H1 (cell line): Measurements from ENCODE around the gene H2AZ2. TPM values are rescaled to one million over a fixed set of nuclear protein-coding genes. Genes with fewer than 3 reads are reported as not detected.

Source experiments
- CTCF ChIA-PET: fragments of 300-600 bp; sonication (Branson Sonifier 250); formaldehyde crosslinking; loops from one replicate; lab custom pipeline; 2021; ENCODE audit not compliant: partially characterized antibody; lab: Charles Lee
- POLR2A ChIA-PET: fragments of 300-600 bp; sonication (Branson Sonifier 250); formaldehyde crosslinking; loops from one replicate; lab custom pipeline; 2021; ENCODE audit warnings: inconsistent platforms; ENCODE audit not compliant: partially characterized antibody; lab: Charles Lee
- DNase-seq, 2 experiments: peaks; one replicate each; pipeline versions ENCODE4 v3.0.0 to v3.0.0-alpha.2; 2010 to 2022; ENCODE audit warnings: low spot score in 2 of 2, low read depth in 1 of 2, mixed read lengths in 1 of 2
- FAIRE-seq: peaks from 2 replicates; lab custom pipeline; 2011; peaks lifted over from hg19 to GRCh38; lab: Jason Lieb, UNC
- H2AFZ ChIP-seq: 2 replicates; pipeline ENCODE4 v1.8.1; 2012; ENCODE audit warnings: low read length, inconsistent platforms
- H2AK5ac ChIP-seq: 2 replicates; pipeline ENCODE4 v1.6.1; 2013; ENCODE audit warnings: low read depth, low read length
- H2BK120ac ChIP-seq: replicated peaks from 2 replicates; pipeline ENCODE3; 2013; ENCODE audit warnings: low read depth, low read length, inconsistent platforms
- H2BK12ac ChIP-seq: 2 replicates; pipeline ENCODE4 v1.6.1; 2013; ENCODE audit warnings: low read depth, low read length
- H2BK15ac ChIP-seq: 2 replicates; pipeline ENCODE4 v1.6.1; 2013; ENCODE audit warnings: low read length
- H2BK20ac ChIP-seq: 2 replicates; pipeline ENCODE4 v1.6.1; 2013; ENCODE audit warnings: low read length
- H2BK5ac ChIP-seq: 2 replicates; pipeline ENCODE4 v1.6.1; 2013; ENCODE audit warnings: low read depth, low read length
- H3K14ac ChIP-seq: 2 replicates; pipeline ENCODE4 v1.6.1; 2013; ENCODE audit warnings: inconsistent platforms; ENCODE audit not compliant: insufficient read length
- H3K18ac ChIP-seq: 2 replicates; pipeline ENCODE4 v1.6.1; 2013; ENCODE audit warnings: low read length; ENCODE audit errors: extremely low read depth
- H3K23ac ChIP-seq: 2 replicates; pipeline ENCODE4 v1.6.1; 2013; ENCODE audit warnings: inconsistent platforms; ENCODE audit not compliant: insufficient read length
- H3K23me2 ChIP-seq: 2 replicates; pipeline ENCODE4 v1.6.1; 2013; ENCODE audit warnings: low read depth, low read length
- H3K27ac ChIP-seq: 2 replicates; pipeline ENCODE4 v1.6.1; 2011; ENCODE audit warnings: low read depth, low read length, inconsistent platforms
- H3K27me3 ChIP-seq, 4 experiments: replicated peaks in 1 of 4; 1 replicate in 1 of 4; 2 replicates in 3 of 4; pipeline versions ENCODE4 v1.6.1 to v1.8.1; 2011 to 2013; ENCODE audit warnings: low read length in 3 of 4, mild to moderate bottlenecking in 3 of 4, inconsistent platforms in 2 of 4, mixed read lengths in 2 of 4, moderate library complexity in 1 of 4; ENCODE audit not compliant: control insufficient read depth in 3 of 4, insufficient read depth in 3 of 4; ENCODE audit errors: extremely low read depth in 1 of 4
- H3K36me3 ChIP-seq, 4 experiments: 2 replicates each; pipeline versions ENCODE4 v1.6.1 to v1.8.1; 2011 to 2013; ENCODE audit warnings: mild to moderate bottlenecking in 4 of 4, low read length in 3 of 4, moderate library complexity in 2 of 4, control low read depth in 1 of 4, inconsistent platforms in 1 of 4; ENCODE audit not compliant: insufficient read depth in 4 of 4, control insufficient read depth in 2 of 4
- H3K4ac ChIP-seq: replicated peaks from 2 replicates; pipeline ENCODE3; 2013; ENCODE audit warnings: low read length, low read depth, mixed read lengths, inconsistent platforms; ENCODE audit not compliant: insufficient read length
- H3K4me1 ChIP-seq, 4 experiments: replicated peaks in 1 of 4; 1 replicate in 1 of 4; 2 replicates in 3 of 4; pipeline versions ENCODE4 v1.6.1 to v1.8.1; 2011 to 2013; ENCODE audit warnings: low read length in 3 of 4, inconsistent platforms in 2 of 4, mixed read lengths in 1 of 4; ENCODE audit not compliant: insufficient read depth in 4 of 4, control insufficient read depth in 3 of 4
- H3K4me2 ChIP-seq, 2 experiments: 2 replicates each; pipeline versions ENCODE4 v1.6.1 to v1.8.1; 2011 to 2013; ENCODE audit warnings: low read depth in 2 of 2, low read length in 2 of 2, control low read depth in 1 of 2, inconsistent platforms in 1 of 2, mild to moderate bottlenecking in 1 of 2; ENCODE audit not compliant: insufficient read depth in 1 of 2
- H3K4me3 ChIP-seq, 4 experiments: fragments of 200-600, 300-600 bp in 1 of 4; sonication (generic), shearing (Covaris generic), sonication (Bioruptor Twin) in 1 of 4; 2 replicates each; pipeline versions ENCODE4 v1.5.1 to v1.8.1; 2011 to 2016; ENCODE audit warnings: low read length in 4 of 4, low read depth in 3 of 4, control low read depth in 2 of 4, inconsistent platforms in 2 of 4, mild to moderate bottlenecking in 2 of 4, mixed read lengths in 1 of 4, moderate library complexity in 1 of 4; ENCODE audit not compliant: insufficient read depth in 2 of 4; ENCODE audit errors: extremely low read depth in 1 of 4
- H3K56ac ChIP-seq: replicated peaks from 2 replicates; pipeline ENCODE3; 2013; ENCODE audit warnings: low read depth, mild to moderate bottlenecking, mixed read lengths, low read length, inconsistent platforms; ENCODE audit not compliant: insufficient read length
- H3K79me1 ChIP-seq: 2 replicates; pipeline ENCODE4 v1.6.1; 2013; ENCODE audit warnings: low read depth, low read length, control low read depth
- H3K79me2 ChIP-seq, 2 experiments: 2 replicates each; pipeline versions ENCODE4 v1.6.1 to v1.8.1; 2012 to 2013; ENCODE audit warnings: low read length in 2 of 2, mild to moderate bottlenecking in 2 of 2, inconsistent platforms in 1 of 2; ENCODE audit not compliant: insufficient read depth in 2 of 2, control insufficient read depth in 1 of 2
- H3K9ac ChIP-seq, 4 experiments: replicated peaks in 1 of 4; 1 replicate in 1 of 4; 2 replicates in 3 of 4; pipeline versions ENCODE4 v1.6.1 to v1.8.1; 2011 to 2013; ENCODE audit warnings: low read depth in 3 of 4, low read length in 3 of 4, control low read depth in 2 of 4, mild to moderate bottlenecking in 2 of 4, moderate library complexity in 2 of 4, inconsistent platforms in 1 of 4; ENCODE audit errors: extremely low read depth in 1 of 4
- H3K9me3 ChIP-seq, 2 experiments: 2 replicates each; pipeline versions ENCODE4 v1.6.1 to v1.8.1; 2012 to 2013; ENCODE audit warnings: mild to moderate bottlenecking in 2 of 2, moderate library complexity in 2 of 2, control low read depth in 1 of 2, inconsistent platforms in 1 of 2, low read depth in 1 of 2, low read length in 1 of 2, mixed read lengths in 1 of 2; ENCODE audit not compliant: insufficient read depth in 2 of 2
- H4K20me1 ChIP-seq, 2 experiments: replicated peaks in 1 of 2; 2 replicates each; pipeline versions ENCODE3 to v1.8.1; 2011 to 2013; ENCODE audit warnings: inconsistent platforms in 2 of 2, low read length in 2 of 2, mild to moderate bottlenecking in 1 of 2; ENCODE audit not compliant: insufficient read depth in 2 of 2, control insufficient read depth in 1 of 2
- H4K5ac ChIP-seq: 2 replicates; pipeline ENCODE4 v1.6.1; 2013; ENCODE audit warnings: low read length, low read depth, mixed read lengths, inconsistent platforms; ENCODE audit not compliant: insufficient read length
- H4K8ac ChIP-seq: 2 replicates; pipeline ENCODE4 v1.8.0; 2013; ENCODE audit warnings: mild to moderate bottlenecking, moderate library complexity, low read length, inconsistent platforms; ENCODE audit not compliant: insufficient read depth; ENCODE audit errors: extremely low read depth
- H4K91ac ChIP-seq: replicated peaks from 2 replicates; pipeline ENCODE3; 2013; ENCODE audit warnings: low read length, mixed read lengths, inconsistent platforms; ENCODE audit not compliant: insufficient read length
- CBX8 ChIP-seq: fragments of 300-800, 300-1000 bp; sonication (generic); IDR thresholded peaks from 2 replicates; pipeline ENCODE4 v1.7.1; 2016; ENCODE audit warnings: low read depth, low read length, borderline replicate concordance
- CTBP2 ChIP-seq: IDR thresholded peaks from 2 replicates; pipeline ENCODE4 v1.7.0; 2011; ENCODE audit warnings: borderline replicate concordance, mild to moderate bottlenecking, moderate library complexity, mixed read lengths, low read length; ENCODE audit not compliant: insufficient read depth, insufficient read length
- EZH2 ChIP-seq: fragments of 200-600 bp; sonication (generic); IDR thresholded peaks from 2 replicates; pipeline ENCODE4 v1.7.1; 2012; ENCODE audit warnings: low read depth, mild to moderate bottlenecking, moderate library complexity, low read length, inconsistent platforms; ENCODE audit not compliant: severe bottlenecking
- FOSL1 ChIP-seq: IDR thresholded peaks from 2 replicates; pipeline ENCODE4 v1.6.1; 2011; ENCODE audit warnings: mild to moderate bottlenecking, low read depth, low read length, moderate library complexity; ENCODE audit not compliant: insufficient read depth
- POLR2A ChIP-seq, 2 experiments: IDR thresholded peaks; 1 replicate in 1 of 2; 2 replicates in 1 of 2; pipeline ENCODE4 v1.6.1; 2011; ENCODE audit warnings: low read depth in 2 of 2, low read length in 2 of 2, mild to moderate bottlenecking in 2 of 2; ENCODE audit errors: control extremely low read depth in 1 of 2
- RNF2 ChIP-seq: fragments of 200-900, 300-1000 bp; sonication (generic); IDR thresholded peaks from 2 replicates; pipeline ENCODE4 v1.7.1; 2016; ENCODE audit warnings: borderline replicate concordance, low read depth, mild to moderate bottlenecking, antibody characterized with exemption, low read length; ENCODE audit not compliant: poor library complexity, severe bottlenecking; ENCODE audit errors: missing control alignments
- SIRT6 ChIP-seq: IDR thresholded peaks from one replicate; pipeline ENCODE4 v1.7.1; 2012; ENCODE audit warnings: low read length, inconsistent platforms
- SUZ12 ChIP-seq: fragments of 200-600 bp; sonication (generic); IDR thresholded peaks from 2 replicates; pipeline ENCODE4 v1.6.1; 2012; ENCODE audit warnings: mild to moderate bottlenecking, inconsistent platforms, low read length, moderate library complexity, mixed read lengths
- ZNF274 ChIP-seq: IDR thresholded peaks from 2 replicates; pipeline ENCODE4 v1.7.0; 2012; ENCODE audit warnings: low read length, borderline replicate concordance; ENCODE audit errors: extremely low read depth
- WGBS, 2 experiments: shearing (Covaris generic) in 1 of 2; methylation state at CpG; one replicate each; pipeline versions ENCODE4 v1.1.6 to v1.1.7; 2013 to 2015; ENCODE audit warnings: low lambda C conversion rate in 2 of 2, mixed read lengths in 2 of 2, inconsistent platforms in 1 of 2, low coverage in 1 of 2, missing lambda C conversion rate in 1 of 2; ENCODE audit not compliant: insufficient replicate concordance in 2 of 2, insufficient coverage in 1 of 2, insufficient read length in 1 of 2; ENCODE audit errors: extremely low coverage in 1 of 2, missing lambda C conversion rate in 1 of 2; 5-methylcytosine and 5-hydroxymethylcytosine counted together
- polyA plus RNA-seq, 7 experiments: library from polyadenylated mRNA; depleted of rRNA in 3 of 7; stranded (reverse) in 5 of 7; unstranded in 2 of 7; fragments of >200 nt in 5 of 7; fragments of 200-250 nt in 2 of 7; gene quantifications; 1 replicate in 5 of 7; 2 replicates in 1 of 7; 4 replicates in 1 of 7; pipeline versions ENCODE4 v1.2.1 to v1.2.3, GENCODE V29; 2011 to 2013; ENCODE audit warnings: missing spikeins in 2 of 7, mixed read lengths in 2 of 7
- total RNA-seq: library from RNA; stranded (reverse); fragmentation: NEBNext Ultra II Directional; extraction: Animal tissue kit (Norgen Biotek cat#: 25700); gene quantifications from 2 replicates; pipeline ENCODE4 v1.2.1, GENCODE V29; 2021

Gene H2AZ2
- total and polyA plus RNA-seq, 2 of the 8 experiments (the other 6 are each of a cell fraction or from before 2014, with no cell fraction given): 168 to 187 TPM

GRCh38 chr7:44884621-44885393, 36.9 kb upstream of the H2AZ2 start:
- H2BK120ac ChIP-seq: no peak overlapping the region
- H2BK5ac ChIP-seq: no peak overlapping the region
- H3K56ac ChIP-seq: peak overlapping the region; percentile 35
- no peak overlapping the region for H4K5ac ChIP-seq
- ChIA-PET CTCF (interaction anchor here (0.7 to 1.4 kb wide), 6 partner anchors 12 to 117 kb away, joined by 3 to 5 read pairs (median 3); no protein-coding TSS in a partner anchor), POLR2A (interaction anchor here (0.8 to 3.4 kb wide), 25 partner anchors 8 to 316 kb away, joined by 3 to 53 read pairs (median 4); partner anchors contain the start of genes H2AZ2 and TBRG4)
- no peaks in the 10 kb centered on the region for H3K9me3 ChIP-seq
- no peak overlapping the region for H3K23ac ChIP-seq
- peaks cover 5% of the 10 kb centered on the region; the same call in 1 of the 2 replicates for H3K23me2 ChIP-seq
- H3K9ac ChIP-seq: peak overlapping the region; percentile 81 to 93 (median 88)
- no peak overlapping the region for H3K14ac ChIP-seq
- peak overlapping the region; percentile 97 for H4K8ac ChIP-seq
- H3K27me3 ChIP-seq: no peaks in the 10 kb centered on the region
- peaks cover 0 to 21% (median 2%) of the 10 kb centered on the region in 4 experiments; a peak in 3 of 8 replicates for H3K36me3 ChIP-seq
- H3K4me3 ChIP-seq: peak overlapping the region; percentile 67 to 84 (median 74)
- no peak overlapping the region for H2AK5ac ChIP-seq
- H4K20me1 ChIP-seq: peaks cover 2 to 11% of the 10 kb centered on the region in 2 experiments
- peaks cover 9% of the 10 kb centered on the region; the same call in 1 of the 2 replicates for H3K79me1 ChIP-seq
- H2BK12ac ChIP-seq: no peak overlapping the region
- no peak overlapping the region for H3K4ac ChIP-seq
- no peak overlapping the region for H2AFZ ChIP-seq
- DNase-seq: peak in 1 of 2 experiments; percentile 68
- no peak for FAIRE-seq
- H2BK20ac ChIP-seq: no peak overlapping the region
- peaks cover 1 to 11% (median 5%) of the 10 kb centered on the region in 4 experiments; a peak in 5 of 7 replicates for H3K4me1 ChIP-seq
- peaks cover 15 to 49% of the 10 kb centered on the region in 2 experiments for H3K79me2 ChIP-seq
- WGBS, 2 experiments: 3% methylated on average over 74 of the region's 107 CpGs; no CpG with 5 or more reads in 1 of the 2 experiments
- H4K91ac ChIP-seq: no peak overlapping the region
- no peak overlapping the region for H3K18ac ChIP-seq
- H3K27ac ChIP-seq: peak overlapping the region; percentile 82
- H2BK15ac ChIP-seq: no peak overlapping the region
- peak overlapping the region; percentile 91 to 98 for H3K4me2 ChIP-seq
- TF ChIP-seq RNF2 (no peak), ZNF274 (no peak), POLR2A (IDR thresholded peaks at IDR 0.05; ENCODE audit: control extremely low read depth in 1 of 2, low read depth in 2 of 2, low read length in 2 of 2) (no peak), CBX8 (no peak), EZH2 (no peak), SIRT6 (no peak), SUZ12 (no peak), CTBP2 (no peak), FOSL1 (no peak)
